Measurements from ENCODE around the gene AFF3.

AFF3 gene

GRCh38 chr2:99624677-99625076 lies 517.7 kb downstream of the AFF3 start:
- TF ChIP-seq, protein P1, sequence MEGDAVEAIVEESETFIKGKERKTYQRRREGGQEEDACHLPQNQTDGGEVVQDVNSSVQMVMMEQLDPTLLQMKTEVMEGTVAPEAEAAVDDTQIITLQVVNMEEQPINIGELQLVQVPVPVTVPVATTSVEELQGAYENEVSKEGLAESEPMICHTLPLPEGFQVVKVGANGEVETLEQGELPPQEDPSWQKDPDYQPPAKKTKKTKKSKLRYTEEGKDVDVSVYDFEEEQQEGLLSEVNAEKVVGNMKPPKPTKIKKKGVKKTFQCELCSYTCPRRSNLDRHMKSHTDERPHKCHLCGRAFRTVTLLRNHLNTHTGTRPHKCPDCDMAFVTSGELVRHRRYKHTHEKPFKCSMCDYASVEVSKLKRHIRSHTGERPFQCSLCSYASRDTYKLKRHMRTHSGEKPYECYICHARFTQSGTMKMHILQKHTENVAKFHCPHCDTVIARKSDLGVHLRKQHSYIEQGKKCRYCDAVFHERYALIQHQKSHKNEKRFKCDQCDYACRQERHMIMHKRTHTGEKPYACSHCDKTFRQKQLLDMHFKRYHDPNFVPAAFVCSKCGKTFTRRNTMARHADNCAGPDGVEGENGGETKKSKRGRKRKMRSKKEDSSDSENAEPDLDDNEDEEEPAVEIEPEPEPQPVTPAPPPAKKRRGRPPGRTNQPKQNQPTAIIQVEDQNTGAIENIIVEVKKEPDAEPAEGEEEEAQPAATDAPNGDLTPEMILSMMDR (conservative IDR thresholded peaks at IDR 0.05): no peak
- no peak overlapping the region for H3K27ac ChIP-seq

DNA sequence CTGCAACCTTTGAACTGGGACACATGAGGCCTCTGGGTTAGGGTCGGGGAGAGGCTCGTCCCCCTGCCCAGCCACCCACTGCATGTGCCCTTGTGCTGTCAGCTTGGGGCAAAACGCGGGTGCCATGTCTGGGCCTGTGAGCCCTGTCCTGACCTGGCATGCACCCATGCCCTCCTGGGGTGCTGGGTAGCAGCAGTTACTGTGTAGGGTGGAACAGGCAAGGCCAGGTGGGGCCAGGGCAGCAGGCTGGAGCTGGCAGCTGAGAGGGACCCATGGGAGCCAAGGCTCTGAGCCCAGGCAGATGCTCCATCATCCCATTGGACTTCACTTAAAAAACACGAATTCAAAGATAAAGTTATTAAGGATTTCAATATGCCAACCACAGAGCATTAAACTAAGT lies 518.8 kb downstream of the AFF3 start:
- TF ChIP-seq, protein P1 (conservative IDR thresholded peaks at IDR 0.05): no peak
- H3K27ac ChIP-seq: no peak overlapping the region

DNA sequence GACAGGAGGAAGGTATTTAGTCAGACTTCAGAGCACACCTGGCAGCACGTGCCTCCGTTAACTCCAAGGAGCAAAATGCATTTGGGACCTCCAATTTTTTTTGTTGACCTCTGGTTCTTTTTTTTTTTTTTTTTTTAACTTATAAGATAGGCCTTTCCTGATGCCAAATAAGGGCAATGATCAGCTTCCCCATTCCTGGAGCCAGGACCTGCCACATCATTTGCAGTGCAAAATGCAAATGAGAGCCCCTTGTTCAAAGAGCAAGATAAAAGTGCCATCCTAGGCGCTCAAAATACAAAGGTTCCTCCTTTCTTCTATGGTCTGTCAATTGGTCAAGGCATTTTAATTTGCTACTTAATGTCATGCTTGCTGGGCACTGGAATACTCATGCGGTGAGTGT lies 519.4 kb downstream of the AFF3 start:
- peak overlapping the region; percentile 36; the same call in 1 of the 2 replicates for H3K27ac ChIP-seq
- TF ChIP-seq, protein P1 (conservative IDR thresholded peaks at IDR 0.05): no peak

DNA sequence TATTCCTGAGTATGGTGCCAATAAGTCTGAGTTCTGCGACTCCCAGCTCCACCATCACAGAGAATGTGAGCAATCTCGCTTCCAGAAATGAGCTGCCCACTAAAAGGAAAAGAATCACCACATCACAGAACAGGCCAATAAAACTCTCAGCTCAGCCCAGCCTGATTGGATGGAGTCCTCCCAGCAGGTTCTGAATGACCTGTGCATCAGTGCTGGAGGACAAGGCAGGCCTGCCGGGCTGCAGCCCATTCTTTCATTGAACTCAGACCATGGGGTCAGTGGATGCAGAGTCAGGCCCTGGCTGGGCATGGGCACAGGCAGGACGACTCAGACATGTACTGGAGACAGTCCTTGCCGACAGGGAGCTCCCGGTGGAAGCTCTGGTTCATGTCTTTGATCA lies 519.9 kb downstream of the AFF3 start:
- H3K27ac ChIP-seq: peak overlapping the region; percentile 36
- TF ChIP-seq, protein P1 (conservative IDR thresholded peaks at IDR 0.05): no peak

DNA sequence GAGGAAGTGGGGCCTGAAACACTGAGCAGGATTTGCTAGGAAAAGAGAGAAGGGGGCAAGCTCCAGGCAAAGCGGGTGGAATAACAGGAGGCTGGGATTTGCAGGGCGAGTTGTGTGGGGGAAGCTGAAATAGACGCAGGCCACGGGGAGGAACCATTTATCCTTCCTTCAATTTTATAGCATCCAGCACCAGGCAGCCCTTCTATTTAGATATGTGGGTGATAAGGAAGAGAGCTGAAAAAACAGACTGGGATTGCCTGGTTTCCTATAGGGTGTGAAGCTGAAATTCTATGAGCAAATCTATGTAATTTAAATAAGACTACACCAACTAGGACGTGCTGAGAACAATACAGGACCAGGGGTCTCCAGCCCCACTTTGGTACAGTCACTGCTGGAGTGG lies 520.6 kb downstream of the AFF3 start:
- TF ChIP-seq, protein P1 (conservative IDR thresholded peaks at IDR 0.05): no peak
- H3K27ac ChIP-seq: peak overlapping the region; percentile 36

DNA sequence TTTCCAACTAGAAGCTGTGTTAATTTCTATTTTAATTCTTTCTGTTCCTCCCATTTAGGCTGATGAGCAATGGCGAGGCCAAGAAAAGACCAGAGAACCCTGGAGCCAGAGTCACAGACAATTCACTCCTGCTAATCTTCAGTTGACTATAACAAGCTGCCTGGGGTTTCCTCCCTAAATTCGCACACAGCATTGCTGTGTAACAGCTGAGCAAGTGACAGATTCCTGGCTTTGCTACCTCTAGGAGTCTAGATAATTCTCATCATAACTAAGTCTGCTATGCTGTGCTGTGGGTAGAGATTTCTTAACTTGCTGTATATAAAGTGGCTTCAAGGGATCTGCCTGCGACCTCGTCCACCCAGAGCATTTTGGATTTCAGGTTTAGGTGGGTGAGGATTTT lies 521.3 kb downstream of the AFF3 start:
- no peak overlapping the region for H3K27ac ChIP-seq
- TF ChIP-seq, protein P1 (conservative IDR thresholded peaks at IDR 0.05): no peak

DNA sequence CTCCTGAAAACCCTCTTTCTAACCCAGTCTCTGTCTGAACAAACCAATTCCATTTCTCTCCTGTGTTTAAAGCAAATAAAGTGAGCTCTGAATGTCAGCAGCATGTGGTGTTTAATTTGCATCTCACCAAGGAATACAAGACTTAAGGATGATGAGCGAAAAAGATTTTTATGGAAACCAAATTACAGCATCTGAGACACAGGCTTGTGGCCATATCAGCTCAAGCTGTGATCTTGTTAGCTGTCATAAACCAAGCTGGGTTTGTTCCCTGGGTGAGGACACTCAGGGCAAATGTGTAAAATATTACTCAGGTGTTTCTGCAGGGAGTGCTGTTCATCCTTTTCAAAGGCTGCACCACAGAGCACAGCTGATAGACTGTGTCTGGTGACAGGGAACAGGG lies 523.2 kb downstream of the AFF3 start:
- TF ChIP-seq, protein P1 (conservative IDR thresholded peaks at IDR 0.05): no peak
- H3K27ac ChIP-seq: no peak overlapping the region

Data from VCaP (cell line).